ENCODE results near the gene AP3S2.
"Not testable (repeated sequence)": the region's sequence is repeated elsewhere in the genome, so short reads cannot be mapped to it uniquely, and the experiment has no call there.

Gene AP3S2

DNA sequence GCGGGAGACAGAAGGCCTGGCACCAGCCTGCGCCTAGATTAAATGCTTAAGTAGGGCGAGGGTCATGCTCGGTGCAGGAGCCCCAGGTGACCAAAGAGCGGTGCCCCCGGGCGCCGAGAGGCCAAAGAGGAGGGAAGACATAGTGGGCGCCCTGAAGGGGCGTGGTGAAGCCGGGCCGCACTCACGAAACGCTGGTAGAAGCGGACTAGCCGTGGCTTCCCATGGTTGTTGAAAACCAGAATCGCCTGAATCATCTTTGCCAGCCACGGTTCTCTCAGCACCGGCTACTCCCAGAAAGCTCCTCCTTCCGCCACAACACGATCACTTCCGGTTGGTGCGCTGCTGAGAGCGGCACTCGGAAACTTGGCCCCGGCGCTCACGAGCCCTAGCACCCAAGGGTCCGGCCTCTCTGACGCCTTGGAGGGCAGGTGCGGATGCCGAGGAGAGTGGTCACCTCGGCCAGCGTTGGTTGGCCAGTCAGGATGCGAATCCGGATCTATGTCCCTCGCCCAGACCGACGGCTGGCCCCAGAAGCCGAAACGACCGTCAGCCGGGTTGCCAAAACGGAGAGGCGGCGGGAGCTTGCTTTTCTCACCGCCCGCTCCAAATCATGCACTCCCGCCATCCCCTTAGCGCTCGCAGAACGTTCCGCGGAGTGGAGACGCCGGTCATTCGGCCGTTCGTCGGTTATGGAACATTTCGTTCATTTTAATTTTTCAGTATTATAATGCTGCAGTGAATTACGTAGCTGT is at the start of gene AP3S2:
AP3S2 (minus strand) TSS at position 299 of the 752 bp plus-strand sequence; CDS start at position 254, 45 bp downstream.
- DNase-seq, result peak; percentile 95

- DNase-seq, result no peak
Observed at GRCh38 chr15:89939910-89940309, 46.1 kb upstream of the AP3S2 start.

DNA sequence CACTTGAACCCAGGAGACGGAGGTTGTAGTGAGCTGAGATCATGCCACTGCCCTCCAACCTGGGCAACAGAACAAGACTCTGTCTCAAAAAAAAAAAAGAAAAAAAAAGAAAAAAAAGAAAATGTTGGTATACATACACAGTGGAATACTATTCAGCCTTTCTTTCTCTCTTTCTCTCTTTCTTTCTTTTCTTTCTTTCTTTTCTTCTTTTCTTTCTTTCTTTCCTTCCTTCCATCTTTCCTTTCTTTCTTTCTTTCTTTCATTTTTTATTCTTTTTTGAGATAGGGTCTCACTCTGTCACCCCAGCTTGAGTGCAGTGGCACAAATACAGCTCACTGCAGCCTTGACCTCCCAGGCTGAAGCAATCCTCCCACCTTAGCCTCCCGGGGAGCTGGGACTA is 45.6 kb upstream of the AP3S2 start:
- not testable (repeated sequence) for DNase-seq

DNA sequence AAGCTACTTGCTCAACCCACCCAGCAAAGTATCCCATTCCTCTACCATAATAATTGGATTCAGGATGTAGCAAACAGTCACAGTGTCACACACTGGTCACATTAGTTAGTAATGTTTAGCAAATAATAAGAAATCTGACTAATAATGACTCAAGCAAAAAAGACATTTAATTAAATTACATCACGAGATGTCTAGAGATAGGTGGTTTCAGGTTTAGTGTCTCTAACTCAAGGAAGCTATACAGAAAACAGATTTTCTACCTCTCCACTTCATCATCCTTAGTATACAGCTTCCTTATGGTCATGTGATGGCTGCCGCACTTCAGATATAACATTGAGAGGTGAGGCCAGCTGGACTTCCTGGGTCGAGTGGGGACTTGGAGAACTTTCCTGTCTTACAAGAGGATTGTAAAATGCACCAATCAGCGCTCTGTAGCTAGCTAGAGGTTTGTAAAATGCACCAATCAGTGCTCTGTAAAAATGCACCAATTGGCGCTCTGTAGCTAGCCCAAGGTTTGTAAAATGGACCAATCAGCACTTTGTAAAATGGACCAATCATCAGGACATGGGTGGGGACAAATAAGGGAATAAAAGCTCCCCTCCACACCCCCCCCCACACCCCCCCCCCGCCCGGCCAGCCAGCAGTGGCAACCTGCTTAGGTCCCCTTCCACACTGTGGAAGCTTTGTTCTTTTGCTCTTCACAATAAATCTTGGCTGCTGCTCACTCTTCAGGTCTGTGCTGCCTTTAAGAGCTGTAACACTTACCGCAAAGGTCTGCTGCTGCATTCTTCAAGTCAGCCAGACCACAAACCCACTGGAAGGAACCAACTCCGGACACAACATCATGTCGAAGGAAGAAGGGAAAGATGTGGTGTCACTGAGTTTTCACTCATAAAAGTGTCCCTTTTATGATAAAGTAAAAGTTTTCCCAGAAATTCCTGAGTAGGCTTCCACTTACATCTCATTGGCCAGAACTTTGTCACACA is 43.9 kb upstream of the AP3S2 start:
- DNase-seq, result no peak

DNA sequence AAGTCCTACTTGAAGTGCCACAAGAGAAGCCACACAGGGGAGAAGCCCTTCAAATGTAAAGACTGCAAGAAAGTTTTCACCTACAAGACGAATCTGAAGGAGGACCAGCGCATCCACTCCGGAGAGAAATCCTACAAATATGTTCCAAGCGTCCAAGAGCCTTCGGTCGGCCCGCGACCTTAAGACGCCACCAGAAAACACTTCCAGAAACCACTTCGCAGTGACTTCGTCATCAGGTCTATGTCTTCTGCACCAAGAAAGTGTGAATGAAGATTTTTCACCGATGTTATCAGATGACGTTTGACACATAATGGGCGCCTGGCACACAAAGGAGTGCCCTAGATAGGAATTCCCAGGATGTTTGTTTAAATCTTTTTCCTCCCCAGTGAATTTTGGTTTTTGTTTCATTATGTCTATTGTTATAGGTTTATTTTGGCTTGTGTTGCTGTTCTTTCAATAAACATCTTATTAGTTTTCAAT is 43.0 kb upstream of the AP3S2 start:
- DNase-seq, result no peak

DNA sequence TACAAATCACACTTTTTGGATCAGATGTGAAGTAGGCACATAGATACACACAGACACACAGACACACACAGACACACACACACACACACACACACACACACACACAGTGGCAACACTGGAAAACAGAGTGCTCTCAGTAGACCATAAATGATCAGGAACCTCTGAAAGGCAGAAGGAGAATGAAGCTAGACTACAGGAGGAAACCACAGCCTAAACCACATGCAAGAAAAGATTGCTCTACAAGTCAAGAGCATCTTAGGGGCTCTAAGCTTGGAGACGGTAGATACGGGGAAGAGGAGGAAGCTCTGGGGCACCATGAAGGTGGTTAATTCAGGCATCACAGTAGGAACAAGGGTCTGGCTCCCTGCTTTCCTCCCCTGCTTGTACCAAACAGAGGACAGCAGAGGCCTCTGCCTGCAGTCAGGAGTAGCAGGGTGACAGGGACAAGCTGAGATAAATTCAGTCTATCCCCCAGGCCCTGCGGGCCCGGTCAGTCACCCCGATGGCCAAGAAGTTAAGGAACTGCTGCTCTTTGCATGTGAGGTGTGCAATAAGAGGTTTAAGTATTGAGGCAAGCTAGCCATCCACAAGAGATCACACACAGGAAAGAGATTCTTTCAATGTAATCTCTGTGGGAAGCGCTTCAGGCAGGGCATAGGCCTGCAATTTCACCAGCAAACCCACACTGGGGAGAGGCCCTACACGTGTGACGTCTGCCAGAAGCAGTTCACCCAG is 42.4 kb upstream of the AP3S2 start:
- DNase-seq, result peak; percentile 23

GRCh38 chr15:89932880-89933279 is 39.1 kb upstream of the AP3S2 start:
- no peak for DNase-seq

DNA sequence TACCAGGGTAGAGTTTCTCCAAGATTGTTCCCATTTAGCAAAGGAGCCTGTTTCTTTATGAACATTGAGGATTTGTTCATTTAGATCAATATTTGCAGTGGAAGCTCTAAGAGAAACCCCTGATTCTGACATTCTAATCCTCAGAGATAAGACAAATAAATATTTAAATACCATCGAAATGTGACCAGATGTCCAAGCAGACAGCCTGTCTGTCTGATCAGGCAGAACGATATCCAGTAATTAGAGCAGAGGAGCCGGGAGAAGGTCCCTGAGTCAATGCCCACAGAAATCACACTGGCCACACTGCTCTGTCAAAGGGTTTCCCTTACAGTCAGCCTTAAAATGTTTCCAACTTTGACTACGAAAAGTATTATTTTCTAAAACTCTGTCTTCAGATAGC is 34.6 kb upstream of the AP3S2 start:
- no peak for DNase-seq

GRCh38 chr15:89926158-89926557 is 32.4 kb upstream of the AP3S2 start:
- DNase-seq, result no peak

GRCh38 chr15:89917442-89918101 is 23.8 kb upstream of the AP3S2 start:
- no peak for DNase-seq

DNA sequence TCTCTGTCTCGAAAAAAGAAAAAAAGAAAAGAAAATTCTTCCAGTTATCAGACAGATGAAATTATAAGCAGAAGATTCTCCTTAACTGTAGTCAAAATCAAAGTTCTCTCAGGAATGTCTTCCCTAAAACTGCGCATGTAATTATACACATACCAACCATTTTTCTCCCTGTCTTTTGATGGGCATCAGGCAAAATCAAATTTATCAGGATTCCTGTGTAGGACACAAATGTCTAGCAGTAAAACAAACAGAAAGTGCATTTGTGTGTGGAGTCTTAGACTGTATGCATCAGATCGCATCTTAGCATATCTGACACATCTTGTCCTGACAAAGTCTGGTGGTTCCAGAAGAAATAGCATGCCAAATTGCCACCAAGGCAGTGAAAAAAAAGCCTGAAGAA is 22.9 kb upstream of the AP3S2 start:
- no peak for DNase-seq

- DNase-seq, result no peak
Observed at GRCh38 chr15:89912674-89913396, 19.0 kb upstream of the AP3S2 start, which contains the start of gene ARPIN. Gene ARPIN (minus strand): TSS chr15:89912952. CDS start chr15:89912835, 117 bp downstream.

- DNase-seq, result no peak
Observed at GRCh38 chr15:89912145-89912673, 18.4 kb upstream of the AP3S2 start.

GRCh38 chr15:89910891-89911626 is 17.3 kb upstream of the AP3S2 start:
- DNase-seq, result no peak

DNA sequence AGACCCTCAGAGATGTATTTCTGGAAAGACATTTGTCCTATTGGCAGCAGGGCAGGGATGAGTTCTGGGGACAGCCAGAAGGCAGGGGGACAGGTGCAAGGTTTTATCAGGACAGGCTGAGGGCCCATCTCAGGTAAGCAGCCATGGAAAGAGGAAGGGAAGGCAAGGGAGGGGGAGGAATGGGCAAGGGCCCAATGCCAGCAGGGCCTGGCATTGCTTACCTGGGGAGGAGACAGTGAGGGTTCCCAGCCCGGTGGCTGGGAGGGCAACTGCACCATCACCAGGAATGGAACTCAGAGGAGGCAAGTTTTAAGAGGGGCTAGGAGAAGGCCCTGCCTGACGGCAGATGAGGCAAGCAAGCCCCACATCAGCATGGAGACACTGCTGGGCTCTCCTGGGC is 15.8 kb upstream of the AP3S2 start:
- DNase-seq, result no peak

DNA sequence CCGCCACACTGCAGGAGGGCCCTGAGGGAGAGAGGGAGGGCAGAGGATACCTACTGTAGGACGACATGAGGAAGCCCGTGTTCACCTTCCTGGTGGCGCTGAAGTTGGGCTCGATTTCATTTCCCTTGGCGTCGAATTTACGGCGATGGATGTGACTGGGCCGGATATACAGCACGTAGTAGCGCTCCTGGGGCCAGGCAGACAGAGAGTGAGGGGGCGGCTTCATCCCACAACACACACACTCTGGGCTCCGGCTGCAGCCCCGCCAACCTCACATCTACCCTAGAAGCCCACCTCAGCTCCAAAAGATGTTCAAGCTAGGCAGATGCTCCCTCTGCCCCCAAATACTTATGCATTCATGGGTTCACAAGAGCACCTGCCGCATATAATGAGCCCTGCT is 14.4 kb upstream of the AP3S2 start:
- no peak for DNase-seq

DNA sequence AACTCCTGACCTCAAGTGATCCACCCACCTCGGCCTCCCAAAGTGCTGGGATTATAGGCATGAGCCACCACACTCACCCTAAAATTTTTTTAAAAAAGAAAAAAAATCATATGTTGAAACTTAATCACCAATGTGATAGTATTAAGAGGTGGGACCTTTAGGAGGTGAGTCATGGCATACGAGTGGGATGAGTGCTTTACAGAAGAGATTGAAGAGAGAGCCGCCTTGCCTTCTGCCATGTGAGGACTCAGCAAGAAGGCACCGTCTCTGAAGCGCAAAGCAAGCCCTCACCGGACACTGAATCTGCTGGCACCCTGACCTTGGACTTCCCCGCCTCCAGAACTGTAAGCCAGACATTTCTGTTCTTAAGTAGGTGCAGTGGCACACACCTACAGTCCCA is 13.5 kb upstream of the AP3S2 start:
- no peak for DNase-seq

DNA sequence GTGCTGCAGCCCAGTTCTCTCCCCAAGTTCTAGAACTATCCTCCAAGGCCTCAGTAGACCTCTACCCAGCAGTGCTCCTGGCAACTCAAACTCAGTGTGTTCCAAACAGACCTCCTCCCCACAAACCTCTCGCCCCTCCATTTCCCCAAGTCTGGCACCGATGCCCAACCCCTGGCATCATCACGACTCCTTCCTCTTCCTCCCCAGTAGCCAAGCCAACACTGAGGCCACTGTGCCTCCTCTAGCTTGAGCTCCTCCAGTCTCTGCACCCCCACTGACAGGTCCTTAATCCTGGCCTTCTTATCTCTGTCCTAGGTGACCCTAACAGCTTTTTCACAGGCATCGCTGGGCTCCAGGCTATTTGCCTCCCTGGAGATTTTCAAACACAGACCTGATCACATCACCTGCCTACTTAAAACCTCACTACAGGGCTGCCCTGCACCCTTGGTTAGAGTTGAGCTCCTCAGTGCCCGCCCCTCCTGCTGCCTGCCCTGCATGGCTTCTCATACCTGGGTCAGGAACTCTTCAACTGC is 12.1 kb upstream of the AP3S2 start:
- DNase-seq, result no peak

- DNase-seq, result no peak
Observed at GRCh38 chr15:89904519-89904918, 10.7 kb upstream of the AP3S2 start.

- DNase-seq, result no peak
Observed at GRCh38 chr15:89903858-89904130, 10.0 kb upstream of the AP3S2 start.

Data from activated CD4-positive, alpha-beta T cell treated with anti-CD3 and anti-CD28 coated beads, Interleukin-2, Interleukin-6, amounts not matched to agents 100 ng/mL and 50 ng/mL, durations not matched to agents 16 hours and 8 hours (primary cell).